Epidermal melanocyte (primary cell): ENCODE measurements around the gene CMAS.
A peak's percentile ranks its signal among the peaks of the same experiment; 100 is the strongest.
"Not testable (repeated sequence)": the region's sequence is repeated elsewhere in the genome, so short reads cannot be mapped to it uniquely, and the experiment has no call there.

Source experiments
- DNase-seq: peaks from one replicate; pipeline ENCODE4 v3.0.0; 2011; ENCODE audit warnings: low spot score; ENCODE audit not compliant: insufficient read length

The CMAS gene

GRCh38 chr12:22046090-22046967, at the start of gene CMAS:
TSS of gene CMAS (plus strand) at chr12:22046218. CDS start at chr12:22046304, 86 bp downstream.
- DNase-seq: peak; percentile 46

GRCh38 chr12:21998295-21998694, 47.7 kb upstream of the CMAS start:
- no peak for DNase-seq

GRCh38 chr12:21998782-21999181, 47.2 kb upstream of the CMAS start:
- no peak for DNase-seq

- no peak for DNase-seq
Observed at GRCh38 chr12:22002430-22002829, 43.6 kb upstream of the CMAS start.

- not testable (repeated sequence) for DNase-seq
Observed at GRCh38 chr12:22007794-22008193, 38.2 kb upstream of the CMAS start.

- no peak for DNase-seq
Observed at GRCh38 chr12:22008196-22008595, 37.8 kb upstream of the CMAS start.

GRCh38 chr12:22014041-22014782, 31.8 kb upstream of the CMAS start:
- DNase-seq: no peak

- no peak for DNase-seq
Observed at GRCh38 chr12:22014783-22015144, 31.3 kb upstream of the CMAS start.

GRCh38 chr12:22016982-22017381, 29.0 kb upstream of the CMAS start:
- no peak for DNase-seq

GRCh38 chr12:22018860-22019259, 27.2 kb upstream of the CMAS start:
- no peak for DNase-seq

- not testable (repeated sequence) for DNase-seq
Observed at GRCh38 chr12:22023489-22023888, 22.5 kb upstream of the CMAS start.

GRCh38 chr12:22029491-22029890, 16.5 kb upstream of the CMAS start:
- DNase-seq: no peak

GRCh38 chr12:22029991-22030390, 16.0 kb upstream of the CMAS start:
- DNase-seq: no peak

- no peak for DNase-seq
Observed at GRCh38 chr12:22032732-22033131, 13.3 kb upstream of the CMAS start.

GRCh38 chr12:22034709-22035506, 11.1 kb upstream of the CMAS start:
- no peak for DNase-seq

GRCh38 chr12:22037947-22038346, 8.1 kb upstream of the CMAS start:
- no peak for DNase-seq

- DNase-seq: no peak
Observed at GRCh38 chr12:22038734-22039133, 7.3 kb upstream of the CMAS start.

GRCh38 chr12:22039361-22039760, 6.7 kb upstream of the CMAS start:
- DNase-seq: no peak

- DNase-seq: no peak
Observed at GRCh38 chr12:22042976-22043669, 2.9 kb upstream of the CMAS start.

GRCh38 chr12:22043943-22044342, 2.1 kb upstream of the CMAS start:
- DNase-seq: no peak

- DNase-seq: no peak
Observed at GRCh38 chr12:22044391-22044790, 1.6 kb upstream of the CMAS start.
